HG03135 (cell line): ENCODE results near the gene ESPN.

Source experiments
- ATAC-seq: cut with Tn5 transposase; IDR thresholded peaks from one replicate; pipeline ENCODE4 v1.9.1; 2021; ENCODE audit warnings: mild to moderate bottlenecking, moderate library complexity; ENCODE audit not compliant: unreplicated experiment

The ESPN gene

GRCh38 chr1:6463120-6463412 is 38.5 kb downstream of the ESPN start:
- no peak for ATAC-seq

GRCh38 chr1:6464514-6464836 is 39.9 kb downstream of the ESPN start:
- no peak for ATAC-seq

GRCh38 chr1:6464915-6465314 is 40.3 kb downstream of the ESPN start:
- ATAC-seq, result no peak

GRCh38 chr1:6465461-6466005 is 41.0 kb downstream of the ESPN start:
- ATAC-seq, result no peak

- no peak for ATAC-seq
These were observed 41.4 kb downstream of the ESPN start, which contains the start of gene TNFRSF25 for GRCh38 chr1:6466023-6466422. Gene TNFRSF25 (minus strand): TSS chr1:6466173. CDS start chr1:6466107, 66 bp downstream.

- ATAC-seq, result no peak
These were observed 42.2 kb downstream of the ESPN start for GRCh38 chr1:6466751-6467150.

- ATAC-seq, result no peak
These were observed 42.6 kb downstream of the ESPN start for GRCh38 chr1:6467224-6467623.

- ATAC-seq, result no peak
These were observed 43.4 kb downstream of the ESPN start for GRCh38 chr1:6467744-6468688.

- no peak for ATAC-seq
These were observed 44.3 kb downstream of the ESPN start for GRCh38 chr1:6468729-6469461.

- ATAC-seq, result no peak
These were observed 45.8 kb downstream of the ESPN start for GRCh38 chr1:6470132-6471085.

- ATAC-seq, result no peak
These were observed 46.8 kb downstream of the ESPN start for GRCh38 chr1:6471086-6471969.

GRCh38 chr1:6471970-6472368 is 47.4 kb downstream of the ESPN start:
- no peak for ATAC-seq

GRCh38 chr1:6472391-6472790 is 47.8 kb downstream of the ESPN start:
- ATAC-seq, result no peak

GRCh38 chr1:6473156-6473555 is 48.6 kb downstream of the ESPN start:
- no peak for ATAC-seq

GRCh38 chr1:6473974-6474814 is 49.6 kb downstream of the ESPN start:
- ATAC-seq, result no peak

GRCh38 chr1:6474815-6475282 is 50.3 kb downstream of the ESPN start:
- no peak for ATAC-seq

GRCh38 chr1:6475381-6476133 is 51.0 kb downstream of the ESPN start:
- peak; percentile 63 for ATAC-seq

- no peak for ATAC-seq
These were observed 51.9 kb downstream of the ESPN start for GRCh38 chr1:6476483-6476882.
